CD4-positive, alpha-beta T cell treated with Interleukin-15 for 4 hours (primary cell): ENCODE data around the gene FCN2.

Experiments
- DNase-seq: peaks from one replicate; pipeline ENCODE4 v3.0.0-alpha.2; 2020; ENCODE audit warnings: low spot score

FCN2 gene

DNA sequence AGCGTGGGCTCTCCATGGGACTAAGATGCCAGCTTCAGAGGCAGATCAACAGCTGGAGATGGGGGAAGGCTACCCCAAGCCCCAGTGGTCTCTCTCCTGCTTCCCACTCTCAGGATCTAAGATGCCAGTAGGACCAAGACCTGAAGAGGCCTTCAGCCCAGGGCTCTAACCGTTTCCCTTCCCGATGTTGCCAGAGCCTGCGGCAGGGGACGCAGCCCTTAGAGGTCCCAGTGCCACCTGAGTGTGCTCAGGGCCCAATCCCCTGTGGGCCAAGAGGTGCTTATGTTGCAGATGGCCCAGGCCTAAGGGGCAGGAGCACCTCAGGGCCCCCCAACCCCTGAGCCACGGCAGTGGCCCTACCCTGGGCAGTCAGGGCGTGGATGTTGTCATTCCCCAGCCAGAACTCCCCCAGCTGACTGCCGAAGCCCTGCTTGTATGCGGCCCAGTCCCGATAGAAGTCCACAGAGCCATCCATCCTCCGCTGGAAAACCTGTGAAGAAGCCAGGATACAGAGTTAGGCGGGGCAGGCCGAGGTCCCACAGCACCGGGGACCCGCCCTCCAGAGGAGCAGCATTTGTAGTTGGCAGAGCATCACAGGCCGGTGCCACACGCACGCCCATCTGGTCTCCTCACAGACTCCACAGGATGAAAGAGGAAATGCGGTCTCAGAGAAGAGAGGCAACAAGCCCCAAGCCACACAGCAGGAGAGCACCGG is 31.7 kb downstream of the FCN2 start:
- DNase-seq, result no peak

GRCh38 chr9:134913041-134913712 is 32.6 kb downstream of the FCN2 start:
- no peak for DNase-seq

DNA sequence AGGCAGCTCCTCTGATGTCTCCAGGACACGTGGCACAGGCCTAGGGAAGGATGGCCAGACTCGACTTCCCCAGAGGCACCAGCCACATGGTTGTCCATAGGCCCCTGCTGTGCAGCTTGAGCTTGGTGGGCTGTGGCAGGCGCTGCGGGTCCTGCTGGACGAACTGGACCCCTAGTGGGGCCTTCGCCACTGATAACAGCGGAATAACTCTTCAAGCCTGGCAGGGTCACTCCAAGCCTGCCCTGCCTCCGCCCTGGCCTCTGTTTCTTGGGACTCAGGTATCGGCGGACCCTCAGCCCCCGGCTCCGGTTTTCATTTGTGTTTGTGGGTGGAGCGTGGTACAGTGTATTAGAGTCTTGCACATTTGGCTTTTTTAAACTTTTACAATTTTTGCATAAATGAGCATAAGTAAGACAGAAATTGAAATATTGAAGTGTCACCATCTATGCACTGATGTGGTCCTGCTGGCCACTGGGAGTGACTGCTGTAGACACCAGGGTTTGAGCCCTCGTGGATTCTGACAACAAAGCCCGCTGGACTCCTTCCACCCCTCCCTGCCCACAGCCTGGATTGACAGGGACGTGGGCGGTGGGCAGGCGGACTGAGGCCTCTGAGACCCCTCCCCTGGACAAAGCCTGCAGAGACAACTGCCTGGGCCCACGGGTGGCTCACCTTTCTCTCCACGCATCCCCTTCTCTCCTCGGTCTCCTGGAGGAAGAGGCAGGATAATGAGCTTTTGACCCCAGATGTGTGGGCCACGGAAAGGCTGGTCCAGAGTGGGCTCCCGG is 33.3 kb downstream of the FCN2 start:
- no peak for DNase-seq

DNA sequence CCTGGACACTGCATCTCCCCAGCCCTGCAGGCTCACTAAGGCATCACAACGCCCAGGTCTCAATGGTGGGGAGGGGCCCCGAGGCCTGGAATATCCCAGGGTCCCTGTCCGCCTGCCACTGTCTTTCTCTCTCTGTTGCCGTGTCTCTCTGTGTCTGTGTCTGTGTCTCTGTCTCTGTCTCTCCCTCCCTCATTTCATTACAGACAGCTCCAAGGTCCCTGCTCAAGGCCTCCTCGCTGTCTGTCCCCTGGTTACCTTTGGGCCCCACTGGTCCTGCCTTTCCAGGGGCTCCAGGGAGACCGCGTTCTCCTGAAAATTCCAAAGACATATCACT is 33.9 kb downstream of the FCN2 start:
- DNase-seq, result no peak

GRCh38 chr9:134915046-134915985 is 34.7 kb downstream of the FCN2 start:
- DNase-seq, result no peak

GRCh38 chr9:134916161-134916665 is 35.6 kb downstream of the FCN2 start:
- DNase-seq, result no peak

DNA sequence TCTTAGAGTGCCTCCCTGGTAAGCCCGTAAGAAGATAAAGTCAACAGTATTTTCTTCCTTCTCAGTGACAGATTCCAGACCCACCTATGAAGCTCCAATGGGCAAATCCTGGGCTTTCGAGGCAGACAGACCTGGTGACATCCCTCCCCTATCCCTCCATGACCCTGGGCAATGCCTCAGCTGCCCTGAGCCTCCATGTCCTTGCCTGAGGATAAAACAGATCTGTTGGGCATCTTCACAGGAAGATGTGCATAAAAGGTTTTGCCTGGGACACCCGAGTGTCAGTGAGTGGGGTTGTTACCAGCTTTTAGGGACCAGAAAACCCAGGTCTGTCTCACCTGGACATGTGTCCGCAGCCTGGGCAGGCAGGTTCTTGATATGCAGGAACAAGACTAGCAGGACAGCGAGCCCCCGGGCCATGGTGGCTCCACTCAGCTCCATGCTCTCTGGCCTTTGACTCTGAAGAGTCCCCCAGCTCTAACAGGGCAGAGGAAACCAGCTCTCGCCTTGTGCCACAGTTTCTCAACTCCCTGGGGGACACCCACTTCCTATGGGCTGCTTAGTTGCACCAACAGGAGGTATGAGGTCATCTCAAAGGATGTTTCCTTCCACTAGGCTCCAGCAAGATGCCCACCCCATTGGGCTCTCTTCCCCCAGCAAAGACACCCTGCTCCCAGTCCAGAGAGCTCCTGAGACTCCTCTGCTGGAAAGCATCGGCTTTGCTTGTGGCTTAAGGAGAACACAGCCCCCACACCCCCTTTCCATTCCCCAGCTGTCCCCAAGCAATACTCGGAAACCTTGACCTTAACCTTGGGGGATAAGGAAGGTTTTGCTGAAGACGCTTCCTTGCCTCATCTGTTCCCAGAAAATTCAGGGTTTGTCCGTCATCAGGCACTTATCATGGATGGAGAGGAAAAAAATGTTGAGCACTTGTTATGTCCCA is 37.1 kb downstream of the FCN2 start, which contains the start of gene FCN1:
Gene FCN1 (minus strand): TSS at position 482 of the 943 bp plus-strand sequence. CDS start 41 bp downstream, at position 441.
- no peak for DNase-seq

- DNase-seq, result no peak
These were observed 38.0 kb downstream of the FCN2 start for GRCh38 chr9:134918646-134919045.

DNA sequence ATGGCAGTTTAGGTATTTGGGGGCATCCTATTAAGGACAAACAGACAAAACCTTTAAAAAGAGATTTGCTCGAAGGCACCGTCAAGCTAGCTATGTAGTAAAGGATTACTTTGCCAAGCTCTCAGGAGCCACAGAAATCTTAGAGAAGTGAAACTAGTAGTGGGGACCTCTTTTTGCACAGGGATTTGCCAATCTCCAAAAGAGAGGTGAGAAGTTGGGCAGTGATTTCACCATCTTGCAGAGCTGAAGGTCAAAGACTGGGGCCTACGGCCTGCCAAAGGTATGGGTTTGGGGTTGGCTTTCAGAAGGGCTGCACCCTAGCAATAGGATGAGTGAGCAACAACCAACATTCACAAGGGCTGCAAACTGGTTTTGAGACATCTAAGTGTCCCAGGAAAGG is 38.7 kb downstream of the FCN2 start:
- no peak for DNase-seq

DNA sequence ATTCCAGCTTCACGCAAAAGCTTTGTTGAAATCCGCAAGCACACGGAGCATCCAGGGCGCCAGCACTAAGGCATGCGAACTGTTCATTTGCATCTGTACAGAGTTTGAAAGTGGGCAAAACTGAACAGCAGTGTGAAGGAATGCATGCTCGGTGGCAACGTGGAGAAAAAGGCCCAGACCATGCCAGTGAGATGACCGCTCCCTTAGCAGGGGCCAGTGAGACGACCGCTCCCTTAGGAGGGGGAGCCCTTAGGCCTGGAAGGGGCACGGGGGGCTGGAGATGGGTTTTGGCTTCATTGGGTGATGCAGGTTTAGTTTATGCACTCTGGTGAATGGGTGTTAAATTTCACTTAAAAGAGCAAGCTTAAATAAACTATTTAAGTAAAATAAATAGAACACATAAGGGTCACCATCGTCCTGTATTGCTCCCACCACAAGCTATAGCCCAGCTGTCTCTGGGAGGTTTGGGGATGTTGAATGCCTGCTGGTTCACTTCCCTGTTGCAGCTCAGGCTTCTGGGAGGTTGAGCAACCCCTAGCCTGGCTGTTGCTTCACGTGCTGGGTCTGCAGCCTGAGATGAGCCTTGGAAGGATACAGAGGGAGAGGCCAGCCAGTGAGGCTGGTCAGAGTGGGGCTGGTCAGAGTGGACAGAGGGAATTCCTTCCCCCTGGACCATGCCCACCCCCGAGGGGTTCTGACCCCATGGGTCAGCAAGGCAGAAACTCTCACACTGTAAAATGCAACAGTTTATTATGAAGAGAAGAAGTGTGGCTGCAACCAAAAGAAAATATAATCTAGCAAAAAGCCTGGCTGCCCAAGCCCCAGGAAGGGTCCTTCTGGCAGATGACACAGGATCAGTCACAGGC is 41.7 kb downstream of the FCN2 start:
- DNase-seq, result no peak

DNA sequence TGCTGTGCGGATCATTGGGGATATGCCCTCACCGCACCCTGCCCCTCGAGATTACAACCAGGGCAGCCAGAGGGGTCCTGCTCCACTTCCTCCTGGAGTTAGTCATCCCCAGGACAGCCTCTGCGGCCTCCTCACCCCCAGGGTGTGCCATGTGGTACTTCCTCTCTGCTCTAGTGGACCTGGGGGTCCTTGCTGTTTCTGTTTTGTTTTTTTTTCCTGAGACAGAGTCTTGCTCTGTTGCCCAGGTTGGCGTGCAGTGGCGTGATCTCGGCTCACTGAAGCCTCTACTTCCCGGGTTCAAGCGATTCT is 42.3 kb downstream of the FCN2 start:
- DNase-seq, result no peak

- DNase-seq, result no peak
These were observed 42.9 kb downstream of the FCN2 start for GRCh38 chr9:134923466-134923865.

DNA sequence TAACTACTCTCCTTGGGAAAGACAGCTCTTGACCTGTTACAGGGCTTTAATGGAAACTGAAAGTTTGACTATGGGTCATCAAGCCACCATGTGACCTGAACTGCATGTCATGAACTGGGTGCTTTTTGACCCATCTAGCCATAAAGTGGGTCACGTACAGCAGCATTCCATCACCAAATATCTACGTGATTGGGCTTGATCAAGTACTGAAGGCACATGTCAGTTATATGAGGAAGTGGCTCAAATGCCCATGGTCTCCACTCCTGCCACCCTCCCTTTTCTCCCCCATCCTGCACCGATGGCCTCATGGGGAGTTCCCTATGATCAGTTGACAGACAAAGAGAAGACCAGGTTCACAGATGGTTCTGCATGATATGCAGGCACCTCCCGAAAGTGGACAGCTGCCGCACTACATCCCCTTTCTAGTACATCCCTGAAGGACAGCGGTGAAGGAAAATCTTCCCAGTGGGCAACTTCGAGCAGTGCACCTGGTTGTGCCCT is 44.5 kb downstream of the FCN2 start:
- DNase-seq, result no peak

GRCh38 chr9:134928436-134929192 is 48.0 kb downstream of the FCN2 start:
- no peak for DNase-seq

GRCh38 chr9:134929193-134930158 is 48.9 kb downstream of the FCN2 start:
- no peak for DNase-seq

GRCh38 chr9:134930398-134930797 is 49.8 kb downstream of the FCN2 start:
- DNase-seq, result no peak

- DNase-seq, result no peak
These were observed 51.6 kb downstream of the FCN2 start for GRCh38 chr9:134932171-134932570.

DNA sequence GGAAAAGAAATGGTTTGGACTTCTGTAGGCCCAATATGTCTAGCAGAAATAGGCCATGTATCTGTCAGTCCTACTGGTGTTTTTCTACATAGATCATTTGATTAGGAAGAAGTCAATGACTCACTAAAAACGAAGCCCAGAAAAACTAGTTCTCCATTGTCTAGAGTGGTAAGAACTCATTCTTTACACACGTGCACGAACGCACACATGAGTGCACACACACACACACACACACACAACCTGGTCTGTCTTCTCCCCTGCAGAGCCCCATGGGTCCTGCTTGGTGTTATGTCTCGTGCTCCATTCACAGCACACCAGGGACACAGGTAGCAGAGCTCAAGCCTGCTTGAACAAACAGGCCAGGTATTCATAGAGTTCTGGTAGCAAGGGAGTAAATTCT is 52.0 kb downstream of the FCN2 start:
- DNase-seq, result no peak
